ENCODE data around the gene USP53.

DNA sequence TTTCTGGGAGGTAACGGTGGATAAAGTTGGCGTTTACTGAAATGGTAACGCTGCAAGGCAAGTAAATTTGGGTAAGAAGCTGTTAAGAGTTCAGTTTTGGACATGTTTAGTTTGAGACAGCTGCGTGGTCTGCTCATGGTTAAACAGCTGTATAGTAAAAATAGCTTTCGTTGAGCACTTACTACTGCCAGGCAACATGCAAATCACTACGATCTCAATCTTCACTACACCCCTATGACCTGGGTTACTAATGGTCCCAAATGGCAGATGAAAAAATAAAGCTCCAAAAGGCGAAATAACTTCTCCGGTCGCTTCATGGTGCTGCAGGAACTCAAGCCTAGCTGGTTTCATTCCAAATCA lies 87.2 kb downstream of the USP53 start:
- no peak for TF ChIP-seq CBX2 (IDR thresholded peaks at IDR 0.05; ENCODE audit: borderline replicate concordance, low read depth)
- TF ChIP-seq, protein P1, sequence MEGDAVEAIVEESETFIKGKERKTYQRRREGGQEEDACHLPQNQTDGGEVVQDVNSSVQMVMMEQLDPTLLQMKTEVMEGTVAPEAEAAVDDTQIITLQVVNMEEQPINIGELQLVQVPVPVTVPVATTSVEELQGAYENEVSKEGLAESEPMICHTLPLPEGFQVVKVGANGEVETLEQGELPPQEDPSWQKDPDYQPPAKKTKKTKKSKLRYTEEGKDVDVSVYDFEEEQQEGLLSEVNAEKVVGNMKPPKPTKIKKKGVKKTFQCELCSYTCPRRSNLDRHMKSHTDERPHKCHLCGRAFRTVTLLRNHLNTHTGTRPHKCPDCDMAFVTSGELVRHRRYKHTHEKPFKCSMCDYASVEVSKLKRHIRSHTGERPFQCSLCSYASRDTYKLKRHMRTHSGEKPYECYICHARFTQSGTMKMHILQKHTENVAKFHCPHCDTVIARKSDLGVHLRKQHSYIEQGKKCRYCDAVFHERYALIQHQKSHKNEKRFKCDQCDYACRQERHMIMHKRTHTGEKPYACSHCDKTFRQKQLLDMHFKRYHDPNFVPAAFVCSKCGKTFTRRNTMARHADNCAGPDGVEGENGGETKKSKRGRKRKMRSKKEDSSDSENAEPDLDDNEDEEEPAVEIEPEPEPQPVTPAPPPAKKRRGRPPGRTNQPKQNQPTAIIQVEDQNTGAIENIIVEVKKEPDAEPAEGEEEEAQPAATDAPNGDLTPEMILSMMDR (IDR thresholded peaks at IDR 0.05): no peak
- no peak for TF ChIP-seq POLR2AphosphoS2 (conservative IDR thresholded peaks at IDR 0.05; ENCODE audit: low read length)
- no peak for TF ChIP-seq POLR2A (IDR thresholded peaks at IDR 0.05; ENCODE audit: low read length)
- TF ChIP-seq, protein P2, sequence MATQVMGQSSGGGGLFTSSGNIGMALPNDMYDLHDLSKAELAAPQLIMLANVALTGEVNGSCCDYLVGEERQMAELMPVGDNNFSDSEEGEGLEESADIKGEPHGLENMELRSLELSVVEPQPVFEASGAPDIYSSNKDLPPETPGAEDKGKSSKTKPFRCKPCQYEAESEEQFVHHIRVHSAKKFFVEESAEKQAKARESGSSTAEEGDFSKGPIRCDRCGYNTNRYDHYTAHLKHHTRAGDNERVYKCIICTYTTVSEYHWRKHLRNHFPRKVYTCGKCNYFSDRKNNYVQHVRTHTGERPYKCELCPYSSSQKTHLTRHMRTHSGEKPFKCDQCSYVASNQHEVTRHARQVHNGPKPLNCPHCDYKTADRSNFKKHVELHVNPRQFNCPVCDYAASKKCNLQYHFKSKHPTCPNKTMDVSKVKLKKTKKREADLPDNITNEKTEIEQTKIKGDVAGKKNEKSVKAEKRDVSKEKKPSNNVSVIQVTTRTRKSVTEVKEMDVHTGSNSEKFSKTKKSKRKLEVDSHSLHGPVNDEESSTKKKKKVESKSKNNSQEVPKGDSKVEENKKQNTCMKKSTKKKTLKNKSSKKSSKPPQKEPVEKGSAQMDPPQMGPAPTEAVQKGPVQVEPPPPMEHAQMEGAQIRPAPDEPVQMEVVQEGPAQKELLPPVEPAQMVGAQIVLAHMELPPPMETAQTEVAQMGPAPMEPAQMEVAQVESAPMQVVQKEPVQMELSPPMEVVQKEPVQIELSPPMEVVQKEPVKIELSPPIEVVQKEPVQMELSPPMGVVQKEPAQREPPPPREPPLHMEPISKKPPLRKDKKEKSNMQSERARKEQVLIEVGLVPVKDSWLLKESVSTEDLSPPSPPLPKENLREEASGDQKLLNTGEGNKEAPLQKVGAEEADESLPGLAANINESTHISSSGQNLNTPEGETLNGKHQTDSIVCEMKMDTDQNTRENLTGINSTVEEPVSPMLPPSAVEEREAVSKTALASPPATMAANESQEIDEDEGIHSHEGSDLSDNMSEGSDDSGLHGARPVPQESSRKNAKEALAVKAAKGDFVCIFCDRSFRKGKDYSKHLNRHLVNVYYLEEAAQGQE (IDR thresholded peaks at IDR 0.05): no peak
- no peak for TF ChIP-seq RCOR1 (IDR thresholded peaks at IDR 0.05; ENCODE audit: low read depth, low read length)
- TF ChIP-seq SMC3 (IDR thresholded peaks at IDR 0.05): no peak
- TF ChIP-seq ESRRA (IDR thresholded peaks at IDR 0.05; ENCODE audit: borderline replicate concordance, low read length): no peak
- TF ChIP-seq NPAS2 (CRISPR knock-in tag; IDR thresholded peaks at IDR 0.05; ENCODE audit: borderline replicate concordance): no peak
- TF ChIP-seq BHLHE40 (IDR thresholded peaks at IDR 0.05; ENCODE audit: low read depth, low read length): no peak
- TF ChIP-seq KDM1A (IDR thresholded peaks at IDR 0.05; ENCODE audit: low read depth): no peak

All from A549 (cell line).